ENCODE data around the gene ZDHHC14.

- TF ChIP-seq CTCF (conservative IDR thresholded peaks at IDR 0.05; ENCODE audit: low read depth, low read length), result no peak
- no peak for TF ChIP-seq EZH2 (IDR thresholded peaks at IDR 0.05; ENCODE audit: borderline replicate concordance, low read depth, low read length, poor library complexity, severe bottlenecking)
These were observed 156.6 kb downstream of the ZDHHC14 start for GRCh38 chr6:157537556-157537955.

All from A673 (cell line).